DND-41 (cell line): ENCODE results near the gene LRRFIP2.

Source experiments
- ATAC-seq: fragments of 200-7000 bp; cut with Tn5 transposase; 3 replicates; pipeline ENCODE4 v1.9.1; 2021; ENCODE audit warnings: low read depth; ENCODE audit not compliant: insufficient read depth
- DNase-seq: peaks from one replicate; pipeline ENCODE4 v3.0.0-alpha.2; 2020
- H2AFZ ChIP-seq: 2 replicates; pipeline ENCODE4 v1.6.0; 2012; ENCODE audit warnings: low read depth, low read length
- H3K27ac ChIP-seq: 2 replicates; pipeline ENCODE4 v1.5.1; 2012; ENCODE audit warnings: low read length, inconsistent platforms
- H3K27me3 ChIP-seq: fragments of 200-600 bp; sonication (generic); 2 replicates; pipeline ENCODE4 v1.6.0; 2012; ENCODE audit warnings: low read length, mild to moderate bottlenecking, inconsistent platforms; ENCODE audit not compliant: insufficient read depth, poor library complexity
- H3K36me3 ChIP-seq: 2 replicates; pipeline ENCODE4 v1.5.1; 2012; ENCODE audit warnings: low read length, inconsistent platforms; ENCODE audit not compliant: insufficient read depth
- H3K4me1 ChIP-seq: 2 replicates; pipeline ENCODE4 v1.5.1; 2012; ENCODE audit warnings: mild to moderate bottlenecking, low read length; ENCODE audit not compliant: insufficient read depth
- H3K4me2 ChIP-seq: 2 replicates; pipeline ENCODE4 v1.6.0; 2012; ENCODE audit warnings: mild to moderate bottlenecking, moderate library complexity, low read length, inconsistent platforms; ENCODE audit not compliant: insufficient read depth
- H3K4me3 ChIP-seq, 2 experiments: fragments of 200-600 bp in 1 of 2; shearing (Covaris generic) in 1 of 2; 2 replicates each; pipeline ENCODE4 v1.5.1; 2012 to 2016; ENCODE audit warnings: inconsistent platforms in 2 of 2, low read length in 2 of 2, mild to moderate bottlenecking in 2 of 2, low read depth in 1 of 2, moderate library complexity in 1 of 2
- H3K79me2 ChIP-seq: 2 replicates; pipeline ENCODE4 v1.6.0; 2012; ENCODE audit warnings: low read length, inconsistent platforms; ENCODE audit not compliant: insufficient read depth
- H3K9ac ChIP-seq: 2 replicates; pipeline ENCODE4 v1.6.0; 2012; ENCODE audit warnings: low read depth, mild to moderate bottlenecking, inconsistent platforms, low read length, moderate library complexity
- H3K9me3 ChIP-seq: 2 replicates; pipeline ENCODE4 v1.5.1; 2012; ENCODE audit warnings: low read length, moderate library complexity, mild to moderate bottlenecking, inconsistent platforms; ENCODE audit not compliant: insufficient read depth, severe bottlenecking
- H4K20me1 ChIP-seq: 2 replicates; pipeline ENCODE4 v1.6.0; 2012; ENCODE audit warnings: low read length; ENCODE audit not compliant: insufficient read depth
- EZH2 ChIP-seq: IDR thresholded peaks from 3 replicates; pipeline ENCODE4 v1.6.1; 2012; ENCODE audit warnings: borderline replicate concordance, low read depth, mild to moderate bottlenecking, moderate library complexity, low read length, inconsistent platforms; ENCODE audit not compliant: severe bottlenecking
- TF ChIP-seq, protein P1 (sequence below): IDR thresholded peaks from 2 replicates; pipeline ENCODE4 v1.5.1; 2012; ENCODE audit warnings: borderline replicate concordance, low read length, moderate library complexity, mild to moderate bottlenecking; ENCODE audit not compliant: poor library complexity, severe bottlenecking; ENCODE audit errors: extremely low read depth

Gene LRRFIP2

GRCh38 chr3:37107846-37108245, 66.5 kb downstream of the LRRFIP2 start:
- H3K79me2 ChIP-seq: no peaks in the 10 kb centered on the region
- no peaks in the 10 kb centered on the region for H3K4me1 ChIP-seq
- H3K4me3 ChIP-seq: no peak overlapping the region
- no peak overlapping the region for H3K9ac ChIP-seq
- no peaks in the 10 kb centered on the region for H3K27me3 ChIP-seq
- no peaks in the 10 kb centered on the region for H4K20me1 ChIP-seq
- H3K27ac ChIP-seq: no peak overlapping the region
- TF ChIP-seq, protein P1, sequence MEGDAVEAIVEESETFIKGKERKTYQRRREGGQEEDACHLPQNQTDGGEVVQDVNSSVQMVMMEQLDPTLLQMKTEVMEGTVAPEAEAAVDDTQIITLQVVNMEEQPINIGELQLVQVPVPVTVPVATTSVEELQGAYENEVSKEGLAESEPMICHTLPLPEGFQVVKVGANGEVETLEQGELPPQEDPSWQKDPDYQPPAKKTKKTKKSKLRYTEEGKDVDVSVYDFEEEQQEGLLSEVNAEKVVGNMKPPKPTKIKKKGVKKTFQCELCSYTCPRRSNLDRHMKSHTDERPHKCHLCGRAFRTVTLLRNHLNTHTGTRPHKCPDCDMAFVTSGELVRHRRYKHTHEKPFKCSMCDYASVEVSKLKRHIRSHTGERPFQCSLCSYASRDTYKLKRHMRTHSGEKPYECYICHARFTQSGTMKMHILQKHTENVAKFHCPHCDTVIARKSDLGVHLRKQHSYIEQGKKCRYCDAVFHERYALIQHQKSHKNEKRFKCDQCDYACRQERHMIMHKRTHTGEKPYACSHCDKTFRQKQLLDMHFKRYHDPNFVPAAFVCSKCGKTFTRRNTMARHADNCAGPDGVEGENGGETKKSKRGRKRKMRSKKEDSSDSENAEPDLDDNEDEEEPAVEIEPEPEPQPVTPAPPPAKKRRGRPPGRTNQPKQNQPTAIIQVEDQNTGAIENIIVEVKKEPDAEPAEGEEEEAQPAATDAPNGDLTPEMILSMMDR: no peak
- TF ChIP-seq EZH2: no peak
- DNase-seq (no peak), ATAC-seq (no peak)
- H3K9me3 ChIP-seq: no peaks in the 10 kb centered on the region
- no peaks in the 10 kb centered on the region for H3K36me3 ChIP-seq
- no peak overlapping the region for H2AFZ ChIP-seq
- H3K4me2 ChIP-seq: no peak overlapping the region

- Histone ChIP-seq H3K4me2 (no peak overlapping the region), H3K27me3 (no peaks in the 10 kb centered on the region), H3K9me3 (no peaks in the 10 kb centered on the region), H4K20me1 (no peaks in the 10 kb centered on the region), H3K36me3 (no peaks in the 10 kb centered on the region), H2AFZ (no peak overlapping the region), H3K4me3 (no peak overlapping the region), H3K27ac (no peak overlapping the region), H3K79me2 (no peaks in the 10 kb centered on the region), H3K9ac (no peak overlapping the region), H3K4me1 (no peaks in the 10 kb centered on the region)
- no peak for ATAC-seq
- TF ChIP-seq, protein P1: no peak
- TF ChIP-seq EZH2: no peak
- DNase-seq: no peak
Observed at GRCh38 chr3:37103103-37103808, 71.1 kb downstream of the LRRFIP2 start.

DNA sequence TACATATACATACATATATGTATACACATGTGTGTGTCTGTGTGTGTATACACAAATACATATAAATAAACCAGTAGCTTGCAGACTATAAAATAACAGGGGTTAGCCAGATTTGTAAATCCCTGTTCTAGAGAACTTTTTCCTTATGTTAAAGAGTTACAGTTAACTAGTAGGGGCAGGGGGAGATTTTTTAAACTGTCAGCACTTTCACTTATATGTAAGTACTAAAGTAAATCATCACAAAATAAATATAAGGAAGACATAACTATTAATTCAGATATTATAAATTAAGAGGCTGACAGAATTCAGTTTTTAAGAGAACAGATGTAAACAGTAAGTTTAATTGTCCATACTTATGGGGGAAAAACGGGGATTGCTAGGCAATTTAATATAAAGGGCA, 74.0 kb downstream of the LRRFIP2 start:
- Histone ChIP-seq H4K20me1 (no peaks in the 10 kb centered on the region), H3K4me3 (no peak overlapping the region), H3K27me3 (no peaks in the 10 kb centered on the region), H3K27ac (no peak overlapping the region), H3K79me2 (no peaks in the 10 kb centered on the region), H3K9ac (no peak overlapping the region), H3K4me2 (no peak overlapping the region), H3K9me3 (no peaks in the 10 kb centered on the region), H3K4me1 (no peaks in the 10 kb centered on the region), H2AFZ (no peak overlapping the region), H3K36me3 (peaks cover 2% of the 10 kb centered on the region; the same call in 1 of the 2 replicates)
- TF ChIP-seq, protein P1: no peak
- no peak for TF ChIP-seq EZH2
- ATAC-seq: no peak
- DNase-seq: no peak
